Endothelial cell of hepatic sinusoid (primary cell): ENCODE results near the gene CAMK2D.

Experiments used
- in situ Hi-C: cut with HindIII; loops from 2 replicates; pipeline ENCODE4 v1.10.0; 2017; ENCODE audit warnings: low sequenced_read_pairs

CAMK2D gene

DNA sequence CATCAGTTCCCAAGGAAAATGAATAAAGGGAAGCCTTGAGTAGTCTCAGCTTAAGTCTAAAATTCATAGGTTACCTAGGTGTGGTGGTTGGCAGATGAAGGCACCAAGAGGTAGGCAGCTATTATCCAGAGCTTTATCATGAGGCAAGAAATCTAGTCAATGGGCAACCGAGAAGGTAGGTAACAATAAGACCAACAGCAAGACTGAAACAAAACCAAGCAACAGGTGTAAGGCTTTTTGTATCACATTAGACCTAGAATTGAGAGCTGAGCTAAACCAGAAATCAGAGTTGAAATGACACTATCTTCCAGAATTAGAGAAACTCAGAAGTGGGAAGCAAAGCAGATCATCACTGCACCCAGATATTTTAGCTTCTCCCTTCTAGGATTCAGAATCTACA is 117.1 kb downstream of the CAMK2D start:
- in situ Hi-C loops, result no loop called here

DNA sequence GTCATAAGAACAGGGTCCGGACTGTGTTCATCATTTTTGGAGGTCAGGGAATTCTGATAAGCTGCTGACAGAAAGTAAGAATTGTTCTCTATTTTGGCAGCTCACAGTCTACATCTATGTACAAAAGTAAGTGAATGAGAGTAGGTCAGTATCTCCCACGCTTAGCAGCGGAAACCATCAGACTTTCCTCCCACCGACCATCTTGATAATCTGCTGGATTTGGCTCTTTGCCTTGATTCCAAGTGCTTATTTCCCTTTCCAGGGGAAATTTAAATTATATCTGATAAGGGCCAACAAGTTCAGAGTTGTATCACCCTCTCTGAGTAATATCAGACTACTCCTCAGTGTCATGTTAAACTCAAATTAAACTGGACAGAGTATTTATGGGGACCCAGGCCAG is 118.0 kb downstream of the CAMK2D start:
- in situ Hi-C loops, result no loop called here

DNA sequence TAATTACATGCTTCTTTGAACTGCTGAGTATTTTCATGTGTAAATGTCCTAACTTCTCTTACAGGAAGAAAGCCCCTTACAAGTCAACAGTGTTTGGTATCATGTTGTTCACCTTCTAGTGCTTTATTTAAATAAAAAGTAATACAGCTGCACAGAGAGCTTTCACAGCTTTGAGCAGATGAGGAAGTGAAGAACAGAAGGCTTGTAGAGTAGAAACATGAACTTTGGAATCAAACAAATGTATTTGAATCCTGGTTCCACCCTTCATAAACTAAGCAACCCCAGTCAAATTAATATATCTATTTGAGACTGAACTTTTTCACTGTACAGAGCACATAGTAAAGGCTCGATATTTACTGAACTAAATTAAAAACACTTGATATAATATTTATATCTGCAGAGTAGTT is 120.5 kb downstream of the CAMK2D start:
- in situ Hi-C loops, result no loop called here

DNA sequence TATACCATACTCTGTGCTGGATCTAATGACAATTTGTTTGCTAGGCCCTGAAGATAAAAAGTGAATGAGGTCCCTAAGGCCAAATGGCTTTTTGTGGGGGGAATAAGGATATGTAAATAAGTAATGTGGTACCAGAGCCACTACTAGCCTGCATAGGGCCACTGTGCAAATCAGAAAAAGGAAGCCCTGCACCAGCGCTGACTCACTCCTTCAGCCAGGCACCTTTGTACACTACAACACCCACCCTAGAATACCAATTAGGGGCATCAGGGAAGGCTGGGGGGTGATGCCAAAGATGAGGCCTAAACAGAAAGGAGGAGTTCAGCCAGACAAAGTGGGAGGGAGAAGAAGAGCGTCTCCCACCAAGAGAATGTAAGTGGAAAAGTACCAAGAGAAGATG is 122.2 kb downstream of the CAMK2D start:
- in situ Hi-C loops, result no loop called here

- in situ Hi-C loops, result no loop called here
These were observed 123.0 kb downstream of the CAMK2D start for GRCh38 chr4:113638562-113638832.

- in situ Hi-C loops, result no loop called here
These were observed 123.5 kb downstream of the CAMK2D start for GRCh38 chr4:113637823-113638561.

GRCh38 chr4:113637363-113637762 is 124.2 kb downstream of the CAMK2D start:
- in situ Hi-C loops, result no loop called here

DNA sequence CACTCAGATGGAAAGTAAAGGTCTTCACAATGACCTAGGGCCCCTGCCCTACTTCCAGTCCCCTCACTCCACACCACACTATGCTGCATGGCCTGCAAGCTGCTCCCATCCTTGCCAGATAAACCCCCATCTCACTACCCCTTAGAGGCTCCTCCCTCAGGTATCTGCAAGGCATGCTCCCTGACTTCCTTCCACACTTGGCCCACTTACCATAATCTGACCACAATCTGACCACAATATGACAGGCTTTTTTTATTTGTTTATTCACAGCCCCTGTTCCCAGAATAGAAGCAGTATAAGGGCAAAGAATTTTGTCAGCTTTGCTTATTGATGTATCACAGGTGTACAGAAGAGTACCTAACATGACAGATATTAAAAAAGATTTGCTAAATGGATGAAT is 124.7 kb downstream of the CAMK2D start:
- in situ Hi-C loops, result no loop called here

GRCh38 chr4:113636438-113636818 is 125.1 kb downstream of the CAMK2D start:
- in situ Hi-C loops, result no loop called here

DNA sequence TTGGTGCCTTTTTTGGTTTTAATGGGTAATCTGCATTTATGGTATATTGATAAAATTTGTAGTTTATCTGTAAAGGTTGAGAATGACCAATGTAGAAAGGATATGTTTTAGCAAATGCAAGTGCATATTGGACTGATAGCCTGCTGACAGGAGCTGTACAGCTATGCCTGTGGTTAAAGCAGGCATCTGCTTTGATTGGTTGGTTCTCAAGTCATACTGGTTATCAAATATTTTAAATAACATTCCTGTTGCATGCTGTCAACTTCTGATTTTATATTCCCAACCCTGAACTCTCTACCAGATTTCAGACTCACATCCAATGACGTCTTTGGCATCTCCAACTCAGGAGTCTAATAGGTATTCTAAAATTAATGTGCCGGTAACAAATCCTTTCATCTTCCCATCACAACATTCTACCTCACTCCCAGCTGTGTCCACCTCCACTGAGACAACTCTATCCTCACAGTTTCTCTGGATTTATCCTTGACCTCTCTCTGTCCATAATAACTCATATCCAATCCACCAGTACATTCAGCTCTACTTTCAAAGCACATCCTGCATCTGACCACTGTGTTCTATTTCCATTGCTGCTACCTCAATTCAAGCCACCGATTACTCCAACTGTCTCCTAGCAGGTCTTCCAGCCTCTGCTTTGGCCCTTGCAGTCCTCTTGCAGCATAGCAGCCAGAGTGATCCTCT is 125.7 kb downstream of the CAMK2D start:
- in situ Hi-C loops, result no loop called here

- in situ Hi-C loops, result no loop called here
These were observed 127.2 kb downstream of the CAMK2D start for GRCh38 chr4:113634081-113634969.

DNA sequence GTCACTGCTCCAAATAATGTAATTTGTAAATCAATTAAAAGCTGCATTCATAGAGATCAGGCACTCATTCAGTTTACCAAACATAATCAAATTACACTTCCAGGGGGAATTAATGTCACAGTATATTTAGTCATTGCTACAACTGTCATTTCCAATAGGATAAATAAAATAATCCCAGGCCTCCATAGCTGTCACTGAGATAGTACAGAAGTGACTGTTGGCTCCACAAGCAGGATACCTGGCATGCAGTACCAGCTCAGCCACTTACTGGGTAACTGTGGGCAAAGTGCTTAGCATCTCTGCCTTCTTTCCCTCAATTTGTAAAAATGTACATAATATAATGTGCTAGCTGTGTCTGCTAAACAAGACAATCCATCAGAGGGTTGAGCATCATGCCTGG is 128.1 kb downstream of the CAMK2D start:
- in situ Hi-C loops, result no loop called here

- in situ Hi-C loops, result no loop called here
These were observed 132.8 kb downstream of the CAMK2D start for GRCh38 chr4:113628711-113629110.

- in situ Hi-C loops, result no loop called here
These were observed 134.2 kb downstream of the CAMK2D start for GRCh38 chr4:113627321-113627720.

DNA sequence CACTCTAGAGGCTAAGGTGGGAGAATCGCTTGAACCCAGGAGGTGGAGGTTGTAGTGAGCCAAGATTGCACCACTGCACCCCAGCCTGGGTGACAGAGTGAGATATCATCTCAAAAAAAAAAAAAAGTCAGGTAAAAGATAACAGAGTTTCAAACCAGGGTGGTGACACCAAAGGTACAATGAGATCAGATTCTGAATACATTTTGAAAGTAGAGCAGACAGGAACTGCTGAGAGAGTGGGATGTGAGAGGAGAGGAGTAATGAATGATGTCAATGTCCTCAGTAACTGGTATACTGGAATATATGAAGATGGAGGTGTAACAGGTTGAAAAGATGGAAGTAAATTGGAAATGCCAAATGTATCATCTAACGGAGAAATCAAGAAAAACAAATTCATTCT is 135.6 kb downstream of the CAMK2D start:
- in situ Hi-C loops, result no loop called here

GRCh38 chr4:113623274-113623894 is 138.2 kb downstream of the CAMK2D start:
- in situ Hi-C loops, result no loop called here

DNA sequence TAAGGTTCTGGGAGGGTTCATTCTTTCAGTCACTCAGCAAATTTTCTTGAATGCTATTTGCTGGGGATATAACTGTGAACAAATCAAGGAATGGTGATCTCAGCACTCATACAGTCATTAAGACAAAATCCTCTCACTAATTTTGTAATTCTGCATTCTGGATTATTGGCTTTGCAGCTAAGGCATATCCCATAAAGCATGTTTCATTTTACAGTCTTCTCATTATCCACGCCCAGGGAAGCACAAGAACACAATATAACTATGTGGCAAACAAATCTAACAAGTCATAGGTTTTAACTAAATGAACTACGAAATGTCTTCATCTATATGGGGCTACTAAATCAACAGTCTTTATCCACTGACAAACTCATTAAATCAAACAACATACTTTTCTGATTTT is 139.9 kb downstream of the CAMK2D start:
- in situ Hi-C loops, result no loop called here

GRCh38 chr4:113620032-113620431 is 141.5 kb downstream of the CAMK2D start:
- in situ Hi-C loops, result no loop called here

GRCh38 chr4:113619526-113619925 is 142.0 kb downstream of the CAMK2D start:
- in situ Hi-C loops, result no loop called here

GRCh38 chr4:113618205-113618604 is 143.3 kb downstream of the CAMK2D start:
- in situ Hi-C loops, result no loop called here

DNA sequence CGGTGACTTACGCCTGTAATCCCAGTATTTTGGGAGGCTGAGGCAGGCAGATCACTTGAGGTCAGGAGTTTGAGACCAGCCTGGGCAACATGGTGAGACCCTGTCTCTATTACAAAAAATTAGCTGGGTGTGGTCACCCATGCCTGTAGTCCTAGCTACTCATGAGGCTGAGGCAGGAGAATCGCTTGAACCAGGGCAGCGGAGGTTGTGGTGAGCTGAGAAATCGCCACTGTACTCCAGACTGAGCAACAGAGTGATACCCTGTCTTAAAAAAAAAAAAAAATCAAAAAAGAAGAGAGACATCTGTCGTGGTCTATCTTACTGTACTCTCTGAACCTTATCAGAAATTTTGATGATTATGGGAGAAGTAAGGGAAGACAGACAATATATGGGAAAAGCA is 144.3 kb downstream of the CAMK2D start:
- in situ Hi-C loops, result no loop called here
